ENCODE measurements around the gene ACAP1.

GRCh38 chr17:7363311-7363710 lies 27.0 kb downstream of the ACAP1 start:
- TF ChIP-seq ZC3H10 (CRISPR knock-in tag; IDR thresholded peaks at IDR 0.05) (no peak), GLIS3 (CRISPR knock-in tag; IDR thresholded peaks at IDR 0.05) (no peak), PPARA (CRISPR knock-in tag; IDR thresholded peaks at IDR 0.05; ENCODE audit: borderline replicate concordance) (no peak), ESRRG (CRISPR knock-in tag; IDR thresholded peaks at IDR 0.05) (no peak), RARB (CRISPR knock-in tag; IDR thresholded peaks at IDR 0.05) (no peak), PATZ1 (CRISPR knock-in tag; IDR thresholded peaks at IDR 0.05; ENCODE audit: borderline replicate concordance) (no peak), TOX (CRISPR knock-in tag; IDR thresholded peaks at IDR 0.05; ENCODE audit: borderline replicate concordance) (no peak), ZFP30 (CRISPR knock-in tag; IDR thresholded peaks at IDR 0.05) (no peak)

Measured in SK-N-SH treated with all-trans-retinoic acid at 6 μM for 48 hours (cell line).